Fibroblast of lung (primary cell): ENCODE results near the gene DSG2.

ENCODE experiments used
- CTCF ChIP-seq, 2 donors: IDR thresholded peaks in 1 of 2; conservative IDR thresholded peaks in 1 of 2; 1 replicate in 1 of 2; 2 replicates in 1 of 2; pipeline ENCODE4 v1.5.1; 2011 to 2012; ENCODE audit warnings: low read length in 2 of 2, control low read depth in 1 of 2, inconsistent platforms in 1 of 2, low read depth in 1 of 2, mild to moderate bottlenecking in 1 of 2
- EZH2 ChIP-seq: IDR thresholded peaks from 2 replicates; pipeline ENCODE4 v1.5.1; 2012; ENCODE audit warnings: low read length, control low read depth, mild to moderate bottlenecking; ENCODE audit errors: missing control alignments

DNA sequence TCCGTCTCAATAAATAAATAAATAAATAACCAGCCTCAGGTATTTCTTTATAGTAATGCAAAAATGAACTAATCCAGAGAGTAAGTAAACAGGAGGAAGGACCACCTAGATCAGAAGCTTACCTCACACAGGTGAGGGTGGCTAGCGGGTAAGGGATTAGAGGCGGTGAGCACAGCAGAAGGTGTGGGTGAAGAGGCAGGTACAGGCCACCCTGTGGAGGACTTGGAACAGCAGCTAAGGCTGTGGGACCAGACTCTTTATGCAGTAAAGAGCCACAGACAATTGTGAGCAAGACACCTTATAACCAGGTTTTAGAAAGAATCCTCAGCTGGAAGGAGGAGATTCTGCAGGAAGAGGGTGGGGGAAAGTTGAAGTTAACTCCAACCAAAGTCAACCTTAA is 59.5 kb downstream of the DSG2 start:
- no peak for TF ChIP-seq CTCF (conservative IDR thresholded peaks at IDR 0.05 in 1 of 2, IDR thresholded peaks at IDR 0.05 in 1 of 2; ENCODE audit: low read depth in 1 of 2, low read length in 2 of 2)
- no peak for TF ChIP-seq EZH2
